HFF-Myc (cell line): ENCODE results near the gene MAMSTR.
"Not testable (repeated sequence)": the region's sequence is repeated elsewhere in the genome, so short reads cannot be mapped to it uniquely, and the experiment has no call there.

ENCODE experiments used
- DNase-seq: peaks from one replicate; pipeline ENCODE4 v3.0.0-alpha.2; 2011; ENCODE audit warnings: low read depth; ENCODE audit errors: extremely low read depth
- H3K4me3 ChIP-seq: replicated peaks from 2 replicates; pipeline ENCODE4 v1.5.1; 2011; ENCODE audit warnings: low read depth, mild to moderate bottlenecking, control low read depth, low read length
- TF ChIP-seq, protein P1 (sequence below): IDR thresholded peaks from 2 replicates; pipeline ENCODE4 v1.5.1; 2012; ENCODE audit warnings: mild to moderate bottlenecking, low read depth, low read length, control low read depth; ENCODE audit errors: missing control alignments

MAMSTR gene

DNA sequence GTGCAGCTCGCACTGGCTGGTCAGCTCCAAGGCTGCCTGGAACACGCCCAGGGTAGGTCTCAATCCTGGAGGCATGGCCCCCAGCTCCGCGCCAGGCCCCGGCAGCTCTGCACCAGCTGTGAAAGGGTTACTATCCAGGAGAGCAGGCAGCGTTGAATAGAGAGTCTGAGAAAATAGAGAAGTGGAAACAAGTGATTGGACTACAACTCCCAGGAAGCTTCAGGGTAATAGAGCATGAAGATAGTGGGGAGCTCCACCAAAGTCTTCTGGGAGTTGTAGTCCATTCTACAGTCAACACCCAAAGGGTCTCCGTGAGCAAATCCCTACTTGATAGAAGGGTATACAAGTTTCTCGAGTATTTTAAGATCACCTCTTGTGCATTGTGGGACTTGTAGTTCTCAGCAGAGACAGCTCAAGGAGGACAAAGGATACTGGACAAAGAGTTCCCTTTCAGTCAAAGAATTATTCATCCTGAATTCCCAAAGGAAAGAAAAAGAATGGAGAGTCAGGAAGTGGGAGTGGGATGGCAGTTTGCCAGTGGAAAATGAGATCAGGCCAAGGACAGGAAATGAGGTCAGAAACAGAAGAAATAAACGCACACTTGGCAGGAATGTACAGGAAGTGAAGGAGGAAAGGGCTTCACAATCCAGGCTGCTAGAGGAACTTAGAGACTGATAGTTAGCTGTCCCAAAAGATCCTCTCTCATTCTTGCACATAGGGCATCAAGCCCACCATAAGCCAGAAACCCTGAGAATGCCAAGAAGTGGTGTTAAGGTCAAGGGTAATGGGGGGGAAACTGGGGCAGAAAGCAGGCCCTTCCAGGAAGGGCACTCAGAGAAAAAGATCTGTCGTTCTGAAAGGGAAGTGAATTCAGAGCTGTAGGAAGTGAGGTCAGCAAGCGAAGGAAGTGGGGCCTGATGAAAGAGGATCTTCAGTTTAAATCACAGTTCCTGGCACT lies 5.5 kb upstream of the MAMSTR start:
- TF ChIP-seq, protein P1, sequence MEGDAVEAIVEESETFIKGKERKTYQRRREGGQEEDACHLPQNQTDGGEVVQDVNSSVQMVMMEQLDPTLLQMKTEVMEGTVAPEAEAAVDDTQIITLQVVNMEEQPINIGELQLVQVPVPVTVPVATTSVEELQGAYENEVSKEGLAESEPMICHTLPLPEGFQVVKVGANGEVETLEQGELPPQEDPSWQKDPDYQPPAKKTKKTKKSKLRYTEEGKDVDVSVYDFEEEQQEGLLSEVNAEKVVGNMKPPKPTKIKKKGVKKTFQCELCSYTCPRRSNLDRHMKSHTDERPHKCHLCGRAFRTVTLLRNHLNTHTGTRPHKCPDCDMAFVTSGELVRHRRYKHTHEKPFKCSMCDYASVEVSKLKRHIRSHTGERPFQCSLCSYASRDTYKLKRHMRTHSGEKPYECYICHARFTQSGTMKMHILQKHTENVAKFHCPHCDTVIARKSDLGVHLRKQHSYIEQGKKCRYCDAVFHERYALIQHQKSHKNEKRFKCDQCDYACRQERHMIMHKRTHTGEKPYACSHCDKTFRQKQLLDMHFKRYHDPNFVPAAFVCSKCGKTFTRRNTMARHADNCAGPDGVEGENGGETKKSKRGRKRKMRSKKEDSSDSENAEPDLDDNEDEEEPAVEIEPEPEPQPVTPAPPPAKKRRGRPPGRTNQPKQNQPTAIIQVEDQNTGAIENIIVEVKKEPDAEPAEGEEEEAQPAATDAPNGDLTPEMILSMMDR = no peak
- DNase-seq = peak; percentile 91
- no peak overlapping the region for H3K4me3 ChIP-seq

DNA sequence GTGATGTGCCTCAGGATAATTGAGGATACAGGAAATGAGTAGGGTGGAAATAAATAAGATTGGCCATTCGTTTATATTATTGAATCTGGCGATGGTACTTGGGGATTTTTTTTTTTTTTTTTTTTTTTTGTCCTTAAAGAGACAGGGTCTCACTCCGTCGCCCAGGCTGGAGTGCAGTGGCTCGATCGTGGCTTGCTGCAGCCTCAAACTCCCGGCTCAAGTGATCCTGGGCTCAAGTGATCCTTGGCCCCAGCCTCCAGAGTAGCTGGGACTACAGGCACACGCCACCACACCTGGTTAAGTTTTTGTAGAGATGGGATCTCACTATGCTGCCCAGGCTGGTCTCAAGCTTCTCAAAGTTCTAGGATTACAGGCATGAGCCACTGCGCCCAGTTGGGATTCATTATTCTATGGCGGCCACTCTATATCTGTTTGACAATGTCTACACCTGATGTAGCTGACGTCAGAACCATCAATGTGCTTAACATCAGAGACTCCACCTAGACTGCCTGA lies 2.7 kb upstream of the MAMSTR start:
- no peak overlapping the region for H3K4me3 ChIP-seq
- no peak for DNase-seq
- TF ChIP-seq, protein P1 = no peak

DNA sequence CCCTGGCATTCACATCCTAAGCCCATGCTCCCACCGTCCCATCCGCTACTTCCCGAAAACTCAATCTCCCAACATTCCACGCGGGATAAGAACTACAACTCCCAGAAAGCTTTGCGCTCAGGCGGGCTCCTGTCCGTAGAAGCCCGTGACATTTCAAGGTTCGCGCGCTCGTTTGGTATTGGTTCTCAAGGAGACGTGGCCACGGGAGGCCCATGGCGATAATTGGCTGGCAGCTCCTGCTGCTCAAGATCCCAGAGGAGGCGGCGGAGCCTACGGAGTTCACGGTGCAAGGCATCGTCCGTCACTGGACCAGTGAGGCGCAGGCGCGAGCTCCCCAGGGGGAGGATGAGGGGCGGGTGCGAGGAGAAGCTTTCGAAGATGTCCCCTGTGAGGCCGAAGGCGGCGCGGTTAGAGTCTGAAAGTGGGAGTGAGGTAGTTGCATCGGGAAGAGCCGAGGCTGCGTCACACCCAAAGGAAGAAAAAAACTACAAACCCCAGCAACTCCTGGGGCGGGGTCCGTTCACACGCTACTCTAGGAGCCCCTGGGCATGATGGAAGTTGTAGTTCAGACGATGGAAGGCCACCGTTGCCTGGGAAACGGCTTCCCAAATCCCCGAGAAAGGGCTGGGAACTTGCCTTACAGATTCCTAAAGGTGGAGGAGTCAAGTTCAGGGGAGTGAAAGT lies 1.2 kb upstream of the MAMSTR start:
- peak; percentile 97 for DNase-seq
- peak overlapping the region; percentile 56 for H3K4me3 ChIP-seq
- TF ChIP-seq, protein P1 = no peak

DNA sequence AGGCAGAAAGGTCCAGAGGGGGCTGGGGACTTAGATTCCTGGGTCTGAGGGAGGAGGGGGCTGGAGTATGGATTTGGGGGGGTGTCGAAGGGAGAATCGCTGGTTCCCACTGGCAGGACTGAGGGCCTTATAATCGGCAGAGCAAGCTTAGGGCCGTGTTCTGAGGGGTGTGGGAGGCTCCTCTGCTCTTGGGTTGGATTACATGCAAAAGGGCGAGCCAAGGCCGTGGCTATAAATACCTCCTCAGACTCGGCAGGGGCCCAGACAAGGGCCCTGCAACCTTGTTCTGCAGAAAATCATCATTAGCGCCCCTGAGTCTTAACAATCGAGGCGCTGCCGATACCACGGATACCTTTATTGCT lies 707 bp upstream of the MAMSTR start:
- no peak for DNase-seq

DNA sequence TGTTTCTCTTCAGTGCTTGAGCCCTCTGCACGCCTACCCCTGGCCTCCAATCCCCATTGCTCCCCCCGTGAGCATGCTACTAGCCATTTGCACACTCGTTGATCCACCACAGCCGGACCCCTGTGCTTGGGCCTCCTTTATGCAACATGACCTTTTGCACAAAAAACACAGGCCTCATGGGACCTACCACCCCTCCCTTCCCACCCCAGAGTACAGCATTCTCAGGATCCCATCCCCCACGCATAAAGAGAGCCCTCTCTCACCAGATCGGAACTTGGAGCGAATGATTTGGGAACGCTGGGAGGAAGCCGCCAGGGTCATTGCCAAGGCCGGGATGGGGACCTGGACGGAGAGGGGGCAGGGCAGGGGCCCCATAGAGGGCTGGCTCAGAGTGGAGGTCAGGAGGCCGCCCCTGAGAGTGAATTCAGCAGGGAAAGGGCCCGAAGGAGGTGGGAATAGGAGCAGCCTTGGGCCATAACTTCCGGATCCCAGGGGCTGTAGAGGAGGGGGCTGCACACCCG lies 754 bp downstream of the MAMSTR start:
- no peak overlapping the region for H3K4me3 ChIP-seq
- no peak for DNase-seq
- TF ChIP-seq, protein P1 = no peak

More for the DNA sequence above, 707 bp upstream of the MAMSTR start:
- TF ChIP-seq, protein P1 = no peak
- H3K4me3 ChIP-seq = peak overlapping the region; percentile 56

DNA sequence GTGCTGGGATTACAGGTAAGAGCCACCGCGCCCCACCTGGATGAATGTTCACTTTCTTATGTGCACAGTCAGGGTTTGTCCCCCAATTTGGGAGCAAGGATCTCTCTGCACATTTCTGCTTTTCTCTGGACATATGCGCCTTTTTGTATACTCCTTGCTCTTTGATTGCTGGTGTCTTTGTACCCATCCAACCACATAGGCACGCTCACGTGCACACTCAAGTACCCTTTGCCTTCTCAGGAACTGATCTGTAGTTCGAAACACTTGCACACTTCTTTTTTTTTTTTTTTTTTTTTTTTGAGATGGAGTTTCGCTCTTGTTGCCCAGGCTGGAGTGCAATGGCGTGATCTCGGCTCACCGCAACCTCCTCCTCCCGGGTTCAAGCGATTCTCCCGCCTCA lies 1.4 kb downstream of the MAMSTR start:
- not testable (repeated sequence) for H3K4me3 ChIP-seq, DNase-seq
